H9 (cell line): ENCODE measurements around the gene PM20D1. TPM values are rescaled to one million over a fixed set of nuclear protein-coding genes. Genes with fewer than 3 reads are reported as not detected.

ENCODE experiments used
- DNase-seq: peaks from one replicate; pipeline ENCODE4 v3.0.0-alpha.2; 2017
- H2AFZ ChIP-seq: one replicate; pipeline ENCODE4 v1.6.1; 2013; ENCODE audit warnings: mild to moderate bottlenecking, low read length, control low read depth, moderate library complexity
- H2AK5ac ChIP-seq: 2 replicates; pipeline ENCODE4 v1.6.1; 2013; ENCODE audit warnings: low read length, control low read depth, mixed read lengths; ENCODE audit not compliant: insufficient read length
- H2BK120ac ChIP-seq: one replicate; pipeline ENCODE4 v1.6.1; 2013; ENCODE audit warnings: low read depth, mild to moderate bottlenecking, low read length, control low read depth, inconsistent platforms; ENCODE audit not compliant: poor library complexity, severe bottlenecking
- H2BK12ac ChIP-seq: 2 replicates; pipeline ENCODE4 v1.6.1; 2013; ENCODE audit warnings: low read length, control low read depth, mixed read lengths, low read depth; ENCODE audit not compliant: insufficient read length
- H2BK15ac ChIP-seq: 2 replicates; pipeline ENCODE4 v1.6.1; 2013; ENCODE audit warnings: low read depth, low read length, control low read depth
- H2BK20ac ChIP-seq: one replicate; pipeline ENCODE4 v1.6.1; 2013; ENCODE audit warnings: low read depth, mild to moderate bottlenecking, low read length, control low read depth, inconsistent platforms; ENCODE audit not compliant: poor library complexity, severe bottlenecking
- H2BK5ac ChIP-seq: 2 replicates; pipeline ENCODE4 v1.6.1; 2013; ENCODE audit warnings: low read length, control low read depth, mixed read lengths; ENCODE audit not compliant: insufficient read length
- H3K14ac ChIP-seq: 2 replicates; pipeline ENCODE4 v1.6.1; 2013; ENCODE audit warnings: low read length, control low read depth; ENCODE audit not compliant: insufficient read depth
- H3K18ac ChIP-seq: 2 replicates; pipeline ENCODE4 v1.6.1; 2013; ENCODE audit warnings: low read depth, mild to moderate bottlenecking, mixed read lengths, low read length, control low read depth; ENCODE audit not compliant: insufficient read length
- H3K23ac ChIP-seq: 2 replicates; pipeline ENCODE4 v1.6.1; 2013; ENCODE audit warnings: low read length, control low read depth, mixed read lengths, low read depth; ENCODE audit not compliant: insufficient read length
- H3K23me2 ChIP-seq: 2 replicates; pipeline ENCODE4 v1.6.1; 2013; ENCODE audit warnings: low read depth, mild to moderate bottlenecking, mixed read lengths, low read length, control low read depth; ENCODE audit not compliant: insufficient read length, poor library complexity, severe bottlenecking
- H3K27ac ChIP-seq: 2 replicates; pipeline ENCODE4 v1.5.1; 2013; ENCODE audit warnings: low read length, control low read depth, mixed read lengths, low read depth; ENCODE audit not compliant: insufficient read length
- H3K27me3 ChIP-seq: 2 replicates; pipeline ENCODE4 v1.6.1; 2013; ENCODE audit warnings: low read length, control low read depth, inconsistent platforms; ENCODE audit not compliant: insufficient read depth
- H3K4ac ChIP-seq: 2 replicates; pipeline ENCODE4 v1.6.1; 2013; ENCODE audit warnings: low read depth, mild to moderate bottlenecking, control low read depth, inconsistent platforms, low read length, moderate library complexity
- H3K4me1 ChIP-seq: 2 replicates; pipeline ENCODE4 v1.6.1; 2013; ENCODE audit warnings: low read length, control low read depth, inconsistent platforms; ENCODE audit not compliant: insufficient read depth
- H3K4me2 ChIP-seq: 2 replicates; pipeline ENCODE4 v1.6.1; 2013; ENCODE audit warnings: low read length, control low read depth, mixed read lengths; ENCODE audit not compliant: insufficient read length, insufficient read depth
- H3K56ac ChIP-seq: 2 replicates; pipeline ENCODE4 v1.6.1; 2013; ENCODE audit warnings: low read depth, mild to moderate bottlenecking, mixed read lengths, low read length, control low read depth; ENCODE audit not compliant: insufficient read length
- H3K79me1 ChIP-seq: 2 replicates; pipeline ENCODE4 v1.6.1; 2013; ENCODE audit warnings: low read depth, mild to moderate bottlenecking, moderate library complexity, low read length, control low read depth, inconsistent platforms; ENCODE audit not compliant: insufficient read depth, poor library complexity, severe bottlenecking
- H3K79me2 ChIP-seq: 2 replicates; pipeline ENCODE4 v1.6.1; 2013; ENCODE audit warnings: low read length, control low read depth, inconsistent platforms; ENCODE audit not compliant: insufficient read depth
- H3K9ac ChIP-seq: 2 replicates; pipeline ENCODE4 v1.6.1; 2013; ENCODE audit warnings: low read length, control low read depth, mixed read lengths; ENCODE audit not compliant: insufficient read length; ENCODE audit errors: extremely low read depth
- H3K9me3 ChIP-seq: one replicate; pipeline ENCODE4 v1.6.1; 2013; ENCODE audit warnings: low read depth, low read length, inconsistent platforms; ENCODE audit not compliant: control insufficient read depth
- H3T11ph ChIP-seq: one replicate; pipeline ENCODE4 v1.6.1; 2013; ENCODE audit warnings: mild to moderate bottlenecking, low read length, control low read depth, inconsistent platforms
- H4K20me1 ChIP-seq: one replicate; pipeline ENCODE4 v1.6.1; 2013; ENCODE audit not compliant: control insufficient read depth, insufficient read length, insufficient read depth
- H4K5ac ChIP-seq: 2 replicates; pipeline ENCODE4 v1.6.1; 2013; ENCODE audit warnings: low read depth, mild to moderate bottlenecking, mixed read lengths, low read length, control low read depth; ENCODE audit not compliant: insufficient read length
- H4K8ac ChIP-seq: replicated peaks from 2 replicates; pipeline ENCODE4 v1.6.1; 2013; ENCODE audit warnings: low read length, control low read depth, mixed read lengths, low read depth; ENCODE audit not compliant: insufficient read length
- H4K91ac ChIP-seq: 2 replicates; pipeline ENCODE4 v1.6.1; 2013; ENCODE audit warnings: low read depth, mild to moderate bottlenecking, moderate library complexity, mixed read lengths, low read length, control low read depth; ENCODE audit not compliant: insufficient read length
- H3K27ac Mint-ChIP-seq, 3 experiments: 2 replicates in 2 of 3; 3 replicates in 1 of 3; pipeline ENCODE4 v1.8.0; 2020 to 2021; ENCODE audit warnings: mixed read lengths in 3 of 3, mild to moderate bottlenecking in 1 of 3, moderate library complexity in 1 of 3
- H3K27me3 Mint-ChIP-seq: 2 replicates; pipeline ENCODE4 v1.8.0; 2021; ENCODE audit warnings: low read depth, mild to moderate bottlenecking, moderate library complexity, mixed read lengths
- H3K36me3 Mint-ChIP-seq, 3 experiments: 2 replicates in 2 of 3; 3 replicates in 1 of 3; pipeline ENCODE4 v1.8.0; 2020 to 2021; ENCODE audit warnings: low read depth in 3 of 3, mixed read lengths in 3 of 3; ENCODE audit not compliant: insufficient read depth in 1 of 3
- H3K4me1 Mint-ChIP-seq, 2 experiments: 2 replicates each; pipeline ENCODE4 v1.8.0; 2020; ENCODE audit warnings: mixed read lengths in 2 of 2
- H3K4me3 Mint-ChIP-seq, 2 experiments: 2 replicates in 1 of 2; 3 replicates in 1 of 2; pipeline ENCODE4 v1.8.0; 2020 to 2021; ENCODE audit warnings: mild to moderate bottlenecking in 2 of 2, mixed read lengths in 2 of 2, moderate library complexity in 1 of 2
- H3K9me3 Mint-ChIP-seq, 2 experiments: 2 replicates in 1 of 2; 3 replicates in 1 of 2; pipeline ENCODE4 v1.8.0; 2020; ENCODE audit warnings: mild to moderate bottlenecking in 2 of 2, mixed read lengths in 2 of 2, moderate library complexity in 1 of 2
- WGBS: extraction: QIAGEN DNeasy Blood & Tissue Kit; methylation state at CpG from one replicate; pipeline ENCODE4 v1.1.7; 2013; ENCODE audit warnings: missing lambda C conversion rate, low lambda C conversion rate, mixed read lengths; ENCODE audit not compliant: insufficient read length; ENCODE audit errors: extremely low coverage; 5-methylcytosine and 5-hydroxymethylcytosine counted together
- total RNA-seq: library from RNA; stranded (reverse); gene quantifications from 2 replicates; pipeline ENCODE4 v1.2.1, GENCODE V29; 2021
- TF ChIP-seq, protein P1 (sequence below): fragments of 200-600 bp; sonication (generic); conservative IDR thresholded peaks from 3 replicates; pipeline ENCODE4 v1.8.0; 2021; ENCODE audit warnings: antibody characterized with exemption, mild to moderate bottlenecking

PM20D1 gene
- total RNA-seq, 1 experiment from 2014 or later: not detected

DNA sequence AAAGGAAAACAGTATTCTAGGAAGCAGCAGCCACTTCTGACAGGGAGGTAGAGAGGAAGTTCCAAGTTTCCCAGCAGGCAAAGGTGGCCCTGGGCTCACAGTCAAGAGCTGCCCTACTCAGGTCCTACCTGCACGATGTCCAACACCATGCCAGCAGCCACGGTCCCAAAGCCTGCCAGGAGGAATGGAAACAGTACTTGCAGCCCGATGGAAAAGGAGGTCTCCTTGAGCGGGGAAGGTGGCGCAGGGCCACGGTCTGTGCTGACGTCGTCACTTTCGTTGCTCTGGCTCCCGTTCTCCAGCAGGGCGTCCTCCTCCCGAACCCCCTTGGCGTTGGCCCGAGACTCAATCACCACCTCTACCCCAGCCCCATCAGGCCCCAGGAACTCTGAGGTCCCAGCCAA, 40.0 kb downstream of the PM20D1 start:
- H3K23ac ChIP-seq: no peak overlapping the region
- no peaks in the 10 kb centered on the region for H3K4me1 ChIP-seq
- Mint-ChIP-seq H3K4me1 (peaks cover 44 to 46% of the 10 kb centered on the region in 2 experiments), H3K27ac (no peak overlapping the region; a peak in 1 of 7 replicates), H3K4me3 (no peak overlapping the region), H3K9me3 (no peaks in the 10 kb centered on the region), H3K27me3 (peaks cover 9% of the 10 kb centered on the region), H3K36me3 (peaks cover 34 to 37% (median 36%) of the 10 kb centered on the region in 3 experiments)
- TF ChIP-seq, protein P1, sequence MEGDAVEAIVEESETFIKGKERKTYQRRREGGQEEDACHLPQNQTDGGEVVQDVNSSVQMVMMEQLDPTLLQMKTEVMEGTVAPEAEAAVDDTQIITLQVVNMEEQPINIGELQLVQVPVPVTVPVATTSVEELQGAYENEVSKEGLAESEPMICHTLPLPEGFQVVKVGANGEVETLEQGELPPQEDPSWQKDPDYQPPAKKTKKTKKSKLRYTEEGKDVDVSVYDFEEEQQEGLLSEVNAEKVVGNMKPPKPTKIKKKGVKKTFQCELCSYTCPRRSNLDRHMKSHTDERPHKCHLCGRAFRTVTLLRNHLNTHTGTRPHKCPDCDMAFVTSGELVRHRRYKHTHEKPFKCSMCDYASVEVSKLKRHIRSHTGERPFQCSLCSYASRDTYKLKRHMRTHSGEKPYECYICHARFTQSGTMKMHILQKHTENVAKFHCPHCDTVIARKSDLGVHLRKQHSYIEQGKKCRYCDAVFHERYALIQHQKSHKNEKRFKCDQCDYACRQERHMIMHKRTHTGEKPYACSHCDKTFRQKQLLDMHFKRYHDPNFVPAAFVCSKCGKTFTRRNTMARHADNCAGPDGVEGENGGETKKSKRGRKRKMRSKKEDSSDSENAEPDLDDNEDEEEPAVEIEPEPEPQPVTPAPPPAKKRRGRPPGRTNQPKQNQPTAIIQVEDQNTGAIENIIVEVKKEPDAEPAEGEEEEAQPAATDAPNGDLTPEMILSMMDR: no peak
- H3K18ac ChIP-seq: no peak overlapping the region
- H2BK5ac ChIP-seq: no peak overlapping the region
- H4K20me1 ChIP-seq: peaks cover 2% of the 10 kb centered on the region
- H3K79me1 ChIP-seq: peaks cover 6% of the 10 kb centered on the region
- no peak overlapping the region for H4K91ac ChIP-seq
- H2AFZ ChIP-seq: no peak overlapping the region
- H2BK20ac ChIP-seq: no peak overlapping the region
- no peak overlapping the region for H3K27ac ChIP-seq
- no peak overlapping the region for H3K14ac ChIP-seq
- H3K79me2 ChIP-seq: no peaks in the 10 kb centered on the region; the same call in 1 of the 2 replicates
- no peak for DNase-seq
- no peaks in the 10 kb centered on the region for H3K9me3 ChIP-seq
- H2BK12ac ChIP-seq: no peak overlapping the region
- H4K5ac ChIP-seq: no peak overlapping the region
- H3K9ac ChIP-seq: no peak overlapping the region
- H2BK15ac ChIP-seq: no peak overlapping the region
- no peak overlapping the region for H3K56ac ChIP-seq
- no peak overlapping the region for H3K4me2 ChIP-seq
- no peak overlapping the region for H2AK5ac ChIP-seq
- no peak overlapping the region for H3T11ph ChIP-seq
- H3K4ac ChIP-seq: no peak overlapping the region
- H4K8ac ChIP-seq: no peak overlapping the region
- no peak overlapping the region for H2BK120ac ChIP-seq
- no CpG with 5 or more reads among the region's 14 CpGs for WGBS
- H3K27me3 ChIP-seq: no peaks in the 10 kb centered on the region
- H3K23me2 ChIP-seq: peaks cover 14% of the 10 kb centered on the region
